GM21367 (cell line): Measurements from ENCODE around the gene TMOD1.
"Not testable (repeated sequence)": the region's sequence is repeated elsewhere in the genome, so short reads cannot be mapped to it uniquely, and the experiment has no call there.

Experiments used
- ATAC-seq: cut with Tn5 transposase; IDR thresholded peaks from one replicate; pipeline ENCODE4 v1.9.1; 2021; ENCODE audit not compliant: unreplicated experiment

The TMOD1 gene

DNA sequence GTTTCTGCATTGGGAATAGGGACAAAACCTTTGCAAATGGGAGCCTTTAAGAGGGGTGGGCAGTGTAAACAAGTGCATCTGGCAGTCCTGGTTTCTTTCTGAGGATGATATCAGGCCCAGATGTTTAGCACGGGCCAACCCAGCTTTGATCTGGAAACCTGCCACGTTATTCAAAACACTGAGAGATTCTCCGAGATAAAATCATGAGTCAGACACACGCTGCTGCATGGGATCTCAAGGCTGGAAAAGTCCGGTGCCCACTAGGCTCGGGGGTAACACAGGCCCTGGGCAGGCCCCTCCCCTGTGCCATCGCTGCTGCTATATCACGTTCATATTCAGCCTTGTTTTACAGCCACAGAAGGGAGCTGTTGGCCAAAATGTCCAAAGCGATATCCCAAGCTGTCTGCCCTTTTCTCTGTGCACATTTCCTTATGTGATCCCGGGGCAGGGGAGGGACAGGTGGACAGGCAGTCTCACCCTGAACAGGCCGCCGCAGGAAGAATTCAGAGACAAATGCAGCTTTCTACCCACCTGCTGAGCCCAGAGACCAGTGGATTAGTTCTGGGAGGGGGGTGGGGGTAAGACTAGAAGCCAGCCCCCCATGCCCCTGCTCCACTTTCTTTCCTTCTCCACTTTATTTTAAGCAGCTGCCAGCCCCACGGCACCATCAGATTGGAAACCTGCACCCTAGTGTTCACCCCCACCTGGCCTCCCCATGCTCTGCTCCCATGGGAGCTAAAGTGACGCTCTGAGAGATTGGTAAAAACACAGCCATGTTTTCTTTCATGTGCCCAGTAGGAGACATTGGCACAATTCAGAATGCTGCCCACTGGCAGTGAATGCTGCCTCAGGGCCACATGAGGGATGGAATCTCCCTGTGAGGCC is 63.1 kb downstream of the TMOD1 start:
- ATAC-seq = no peak

DNA sequence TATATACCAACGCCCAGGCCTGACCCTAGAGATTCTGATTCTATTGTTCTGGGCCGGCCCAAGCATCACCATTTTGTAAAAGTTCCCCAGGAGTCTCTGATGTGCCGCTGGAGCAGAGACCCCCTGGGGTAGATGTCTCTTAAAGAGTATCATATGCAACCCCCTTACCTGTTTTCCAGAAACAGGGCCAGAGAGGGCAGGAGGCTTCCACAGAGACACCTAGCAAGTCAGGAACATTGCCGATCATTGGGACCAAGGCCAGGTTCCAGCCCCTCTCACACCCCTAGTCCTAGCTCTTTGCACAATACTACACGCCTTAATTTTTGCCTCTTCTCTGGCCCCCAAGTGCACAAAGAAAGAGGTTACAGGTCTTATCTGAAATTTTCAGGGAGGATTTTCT is 63.8 kb downstream of the TMOD1 start:
- no peak for ATAC-seq

DNA sequence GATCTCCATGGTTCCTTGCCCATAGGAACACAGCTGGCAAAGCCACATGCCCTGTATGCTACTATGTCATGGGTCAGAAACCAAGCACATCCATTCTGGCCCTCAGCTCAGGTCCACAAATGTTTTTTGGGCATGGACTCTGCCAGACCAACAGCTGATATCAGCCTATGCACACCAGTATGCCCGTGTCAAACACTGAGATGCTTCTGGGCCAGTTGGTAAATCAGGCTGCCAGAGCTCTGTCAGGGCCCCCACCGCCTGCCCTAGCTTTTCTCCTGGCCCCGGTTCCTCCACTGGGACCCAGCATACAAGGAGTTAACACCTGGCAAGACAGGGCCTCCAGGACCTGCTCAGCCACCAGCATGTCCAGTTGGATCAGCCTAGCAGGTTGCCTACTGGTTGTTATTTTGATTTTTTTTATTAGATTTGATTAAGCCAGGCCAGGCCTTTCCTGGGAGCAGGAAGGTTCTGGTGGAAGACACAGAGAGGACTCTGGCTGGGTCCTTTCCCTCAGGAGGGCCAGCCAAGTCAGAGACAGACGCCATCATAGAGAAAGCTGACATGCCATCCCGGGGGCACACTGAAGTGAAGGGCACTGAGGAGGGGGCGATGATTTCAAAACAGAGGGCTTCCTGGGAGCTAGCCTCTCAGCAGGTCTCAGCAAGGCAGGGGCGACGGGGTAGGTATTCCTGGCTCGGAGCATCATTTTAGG is 65.9 kb downstream of the TMOD1 start:
- no peak for ATAC-seq

DNA sequence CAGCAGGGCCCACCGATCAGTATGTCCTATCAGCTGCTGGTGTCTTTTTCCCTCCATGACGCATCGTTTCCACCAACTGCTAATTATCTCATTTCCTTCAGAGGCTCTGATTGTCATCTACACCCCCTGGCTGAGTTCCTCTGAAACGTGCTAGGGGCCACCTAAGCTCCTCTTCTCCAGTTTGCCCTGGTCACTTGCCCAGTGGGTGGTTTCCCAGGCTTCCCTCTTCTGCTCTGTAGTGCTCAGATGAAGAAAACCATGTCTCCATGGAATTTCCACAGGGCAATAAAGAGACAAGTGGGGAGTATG is 66.4 kb downstream of the TMOD1 start:
- ATAC-seq = no peak

DNA sequence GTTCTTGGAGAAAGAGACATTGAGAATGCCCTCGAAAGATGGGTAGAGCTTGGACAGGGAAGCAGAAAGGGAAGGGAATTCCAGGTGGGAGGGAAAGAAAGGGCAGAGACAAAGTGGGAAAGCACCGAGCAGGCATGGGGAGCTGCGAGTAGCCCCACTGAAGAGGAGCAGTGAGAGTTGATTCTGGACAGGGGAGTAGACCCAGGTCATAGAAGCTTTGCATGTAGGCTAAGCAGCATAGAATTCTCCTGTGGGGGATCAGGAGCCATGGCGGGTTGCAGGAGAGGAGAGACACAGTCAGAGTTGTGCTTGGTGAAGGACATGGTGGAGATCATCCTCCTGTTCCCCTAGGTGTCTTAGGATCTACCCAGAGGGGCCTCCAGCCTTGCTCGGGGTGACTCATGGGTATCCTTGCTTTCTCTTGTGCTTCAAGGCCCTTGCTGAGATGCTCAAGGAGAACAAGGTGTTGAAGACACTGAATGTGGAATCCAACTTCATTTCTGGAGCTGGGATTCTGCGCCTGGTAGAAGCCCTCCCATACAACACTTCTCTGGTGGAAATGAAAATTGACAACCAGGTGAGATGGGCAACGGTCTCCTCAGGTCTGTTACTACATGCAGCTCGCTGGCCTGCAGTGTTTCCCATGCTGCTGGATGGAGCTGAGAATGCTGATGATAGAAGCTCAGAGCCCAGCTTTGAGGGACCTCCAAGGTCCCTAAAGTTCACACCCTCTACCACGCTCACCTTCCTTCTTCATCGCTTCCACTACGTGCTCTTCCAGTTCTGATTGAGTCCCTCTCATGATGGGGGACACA is 67.2 kb downstream of the TMOD1 start:
- ATAC-seq = no peak

DNA sequence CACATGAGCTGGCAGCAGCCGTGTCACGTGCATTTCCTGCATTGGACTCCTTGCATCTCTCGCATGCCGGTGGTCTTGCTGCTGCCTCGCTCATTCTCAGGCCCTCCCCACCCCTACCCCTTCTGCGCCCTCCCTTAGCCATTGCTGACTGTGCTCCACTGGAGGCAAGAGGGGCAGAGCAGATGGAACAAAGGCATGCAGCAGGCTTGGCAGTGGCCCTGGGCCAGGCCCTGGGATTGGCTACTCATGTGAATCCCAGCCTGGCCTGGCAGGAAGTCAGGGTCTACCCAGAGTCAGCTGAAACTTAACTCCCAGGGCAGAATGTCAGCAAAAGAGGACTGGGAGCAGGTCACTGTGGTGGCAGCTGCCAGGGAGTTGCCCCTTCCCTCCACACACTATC is 69.4 kb downstream of the TMOD1 start:
- no peak for ATAC-seq

DNA sequence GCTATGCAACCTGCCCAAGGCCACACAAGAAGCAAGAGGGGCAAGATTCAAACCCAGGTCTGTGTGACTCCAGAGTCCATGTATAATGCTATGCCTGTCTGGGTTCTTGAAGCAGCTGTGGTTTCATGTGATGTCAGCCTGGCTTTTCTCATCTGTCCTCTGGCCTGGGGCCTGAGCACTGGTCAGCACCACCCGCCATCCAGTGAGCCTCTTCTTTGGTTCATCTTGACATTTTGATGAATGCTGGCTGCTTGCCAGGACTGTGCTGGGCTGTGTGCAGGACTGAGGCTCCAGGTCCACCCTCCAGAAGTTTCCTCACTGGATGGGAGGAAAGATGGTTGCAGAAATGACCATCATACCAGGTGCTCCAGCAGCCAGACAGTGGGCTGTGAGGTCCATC is 70.2 kb downstream of the TMOD1 start:
- ATAC-seq = no peak

DNA sequence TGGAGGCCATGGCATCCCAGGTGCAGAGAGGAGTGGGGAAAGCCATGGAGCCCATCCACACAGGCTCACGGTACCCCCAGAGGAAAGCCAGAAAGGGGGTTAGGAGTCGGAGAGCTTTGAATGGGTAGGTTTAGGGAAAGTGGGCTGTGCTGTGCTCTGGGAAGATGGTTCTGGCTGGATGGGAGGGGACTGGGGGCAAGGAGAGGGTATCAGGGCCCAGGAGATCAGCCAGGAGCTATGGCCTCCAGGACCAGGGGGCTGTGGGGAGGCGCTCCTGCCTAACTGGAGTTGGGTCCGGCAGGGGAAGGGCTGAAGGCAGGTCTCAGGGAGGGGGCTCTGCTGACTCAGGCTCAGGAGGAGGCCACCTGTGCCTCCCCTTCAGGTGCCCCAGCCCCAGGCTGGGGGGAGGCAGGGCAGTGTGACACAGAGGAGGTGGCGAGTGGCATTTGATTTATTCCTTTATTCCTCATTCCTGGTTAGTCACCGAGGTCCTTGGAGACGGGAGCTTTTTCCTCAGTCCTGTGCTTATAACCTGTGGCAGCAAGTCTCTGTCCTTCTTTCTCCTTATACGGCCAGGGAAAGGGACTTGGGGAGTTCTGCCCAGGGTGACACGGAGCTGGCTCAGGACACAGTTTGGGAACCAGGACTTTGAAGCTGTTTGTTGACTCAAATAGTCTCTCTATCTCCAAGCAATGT is 70.9 kb downstream of the TMOD1 start:
- no peak for ATAC-seq

DNA sequence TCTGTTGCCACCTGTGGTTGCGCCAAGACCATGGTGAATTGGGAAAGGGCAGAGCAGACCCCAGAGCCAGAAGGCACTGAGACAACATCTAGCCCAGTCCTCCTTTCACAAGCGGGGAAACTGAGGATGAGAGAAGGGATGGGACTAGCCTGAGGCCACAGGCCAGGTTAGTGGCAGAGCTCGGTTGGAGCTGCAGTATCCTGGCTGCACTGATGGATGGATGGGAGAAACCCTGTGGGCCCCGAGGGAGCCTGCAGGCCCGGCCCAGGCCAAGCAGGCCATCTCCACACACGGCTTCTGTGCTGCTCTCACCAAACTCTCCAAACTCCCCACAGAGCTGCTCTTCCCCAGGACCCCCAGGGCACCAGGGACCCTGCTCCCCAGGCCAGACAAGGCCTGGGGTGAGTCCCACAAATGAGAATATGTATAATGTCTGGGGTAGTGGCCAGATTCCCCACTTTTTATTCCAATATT is 71.5 kb downstream of the TMOD1 start:
- ATAC-seq = no peak

DNA sequence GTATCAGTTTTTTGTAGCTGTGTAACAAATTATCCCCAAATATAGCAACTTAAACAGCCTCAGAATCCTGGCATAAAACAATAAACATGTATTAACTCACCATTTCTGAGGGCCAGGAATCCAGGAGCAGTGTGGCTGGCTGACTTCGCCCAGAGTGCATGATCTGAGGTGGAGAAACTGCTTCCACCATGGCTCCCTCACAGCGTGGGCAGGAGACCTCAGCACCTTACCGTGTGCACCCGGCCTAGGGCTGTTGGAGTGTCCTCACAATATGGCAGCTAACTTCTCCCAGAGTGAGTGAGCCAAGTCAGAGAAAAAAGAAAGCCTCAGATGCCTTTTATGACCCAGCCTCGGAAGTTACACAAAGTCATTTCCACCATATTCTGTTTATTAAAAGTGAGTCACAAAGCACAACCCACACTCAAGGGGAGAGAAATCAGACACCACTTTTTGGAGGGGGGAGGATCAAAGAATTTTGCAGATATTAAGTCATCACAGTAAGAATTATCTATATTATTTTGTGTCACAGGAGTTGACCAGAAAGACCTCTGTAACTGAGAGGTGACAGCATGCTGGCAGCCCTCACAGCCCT is 72.1 kb downstream of the TMOD1 start:
- no peak for ATAC-seq

DNA sequence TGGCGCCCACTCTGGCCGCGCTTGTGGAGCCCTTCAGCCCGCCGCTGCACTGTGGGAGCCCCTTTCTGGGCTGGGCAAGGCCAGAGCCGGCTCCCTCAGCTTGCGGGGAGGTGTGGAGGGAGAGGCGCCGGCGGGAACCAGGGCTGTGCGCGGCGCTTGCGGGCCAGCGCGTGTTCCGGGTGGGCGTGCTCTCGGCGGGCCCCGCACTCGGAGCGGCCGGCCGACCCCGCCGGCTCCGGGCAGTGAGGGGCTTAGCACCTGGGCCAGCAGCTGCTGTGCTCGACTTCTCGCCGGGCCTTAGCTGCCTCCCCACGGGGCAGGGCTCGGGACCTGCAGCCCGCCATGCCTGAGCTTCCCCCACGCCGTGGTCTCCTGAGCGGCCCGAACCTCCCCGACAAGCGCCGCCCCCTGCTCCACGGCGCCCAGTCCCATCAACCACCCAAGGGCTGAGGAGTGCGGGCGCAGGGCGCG is 72.7 kb downstream of the TMOD1 start:
- not testable (repeated sequence) for ATAC-seq

DNA sequence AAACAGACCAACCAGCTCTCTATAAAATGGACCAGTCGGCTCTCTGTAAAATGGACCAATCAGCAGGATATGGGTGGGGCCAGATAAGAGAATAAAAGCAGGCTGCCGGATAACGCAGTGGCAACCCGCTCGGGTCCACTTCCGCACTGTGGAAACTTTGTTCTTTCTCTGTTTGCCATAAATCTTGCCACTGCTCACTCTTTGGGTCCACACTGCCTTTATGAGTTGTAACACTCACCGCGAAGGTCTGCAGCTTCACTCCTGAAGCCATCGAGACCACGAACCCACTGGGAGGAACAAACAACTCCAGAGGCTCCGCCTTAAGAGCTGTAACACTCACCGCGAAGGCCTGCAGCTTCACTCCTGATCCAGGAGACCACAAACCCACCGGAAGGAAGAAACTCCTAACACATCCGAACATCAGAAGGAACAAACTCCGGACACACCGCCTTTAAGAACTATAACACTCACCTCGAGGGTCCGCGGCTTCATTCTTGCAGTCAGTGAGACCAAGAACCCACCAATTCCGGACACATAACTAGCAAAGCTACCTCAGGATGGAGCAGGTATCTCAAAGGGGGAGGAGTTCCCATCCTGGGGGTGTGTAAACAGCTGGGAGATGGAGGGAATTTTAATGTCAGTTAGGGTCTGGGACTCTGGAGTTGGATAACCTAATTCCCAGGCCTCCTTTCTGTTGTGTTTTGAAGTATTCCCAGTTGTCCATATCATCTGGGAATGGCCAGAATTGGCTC is 73.6 kb downstream of the TMOD1 start:
- ATAC-seq = not testable (repeated sequence)

DNA sequence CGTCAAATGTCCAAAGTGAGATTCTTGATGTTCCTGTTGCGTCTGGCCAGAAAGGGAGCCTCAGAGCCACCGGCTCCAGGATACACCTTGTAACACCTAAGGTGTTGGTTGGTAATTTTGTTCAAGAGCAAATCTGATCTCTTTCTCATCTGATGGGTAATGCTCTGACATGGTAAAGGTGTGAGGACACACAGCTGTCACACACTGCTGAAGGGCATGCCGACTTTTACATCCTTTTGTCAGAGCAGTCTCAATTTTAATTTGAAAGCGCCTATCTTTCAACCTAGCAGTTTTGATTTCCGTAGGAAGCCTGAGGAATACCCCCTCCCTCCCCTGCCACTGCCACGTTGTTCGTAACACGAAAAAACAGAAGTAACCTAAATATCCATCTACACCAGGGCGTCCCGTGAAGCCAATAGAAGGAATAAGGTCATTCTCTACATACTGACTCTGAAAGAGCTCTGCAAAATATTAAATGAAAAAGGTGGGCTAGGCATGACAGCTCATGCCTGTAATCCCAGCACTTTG is 74.3 kb downstream of the TMOD1 start:
- no peak for ATAC-seq

DNA sequence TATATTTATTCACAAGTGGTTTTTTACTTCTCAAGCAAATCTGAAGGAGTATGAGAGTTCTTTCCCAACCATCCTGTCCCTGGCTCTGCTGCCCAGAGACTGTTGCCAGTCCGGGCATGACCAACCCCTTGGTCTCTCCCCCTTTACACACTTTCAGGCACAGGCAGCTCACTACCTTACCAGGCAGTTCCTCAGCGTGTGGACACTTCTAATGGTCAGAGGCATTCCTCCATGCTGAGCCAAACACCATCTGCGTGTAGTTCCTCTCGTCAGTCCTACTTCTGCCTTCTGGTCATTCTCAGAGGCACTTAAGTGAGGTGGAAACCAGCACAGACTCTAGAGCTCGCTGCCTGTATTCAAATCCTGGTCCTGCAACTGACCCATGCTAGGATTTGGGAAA is 75.6 kb downstream of the TMOD1 start:
- ATAC-seq = no peak

DNA sequence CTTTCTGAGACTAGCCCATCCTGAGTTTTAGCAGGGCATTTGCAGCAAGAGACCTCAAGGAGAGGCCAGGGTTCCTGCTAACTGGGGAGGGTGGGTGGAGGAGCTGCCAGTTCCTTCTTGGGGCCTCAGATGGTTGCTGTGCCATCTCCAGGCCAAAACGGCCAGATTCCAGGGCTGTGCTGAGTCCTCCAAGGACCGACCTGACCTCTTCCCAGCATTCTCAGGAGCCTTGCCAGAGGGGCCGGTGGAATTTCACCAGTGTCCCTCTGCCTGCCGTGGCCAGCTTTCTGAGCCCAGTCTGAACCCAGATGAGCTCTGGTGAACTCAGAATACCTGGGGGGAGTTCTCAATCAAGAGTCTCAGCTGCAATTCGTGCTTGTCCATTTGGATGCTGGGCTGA is 77.4 kb downstream of the TMOD1 start:
- no peak for ATAC-seq

DNA sequence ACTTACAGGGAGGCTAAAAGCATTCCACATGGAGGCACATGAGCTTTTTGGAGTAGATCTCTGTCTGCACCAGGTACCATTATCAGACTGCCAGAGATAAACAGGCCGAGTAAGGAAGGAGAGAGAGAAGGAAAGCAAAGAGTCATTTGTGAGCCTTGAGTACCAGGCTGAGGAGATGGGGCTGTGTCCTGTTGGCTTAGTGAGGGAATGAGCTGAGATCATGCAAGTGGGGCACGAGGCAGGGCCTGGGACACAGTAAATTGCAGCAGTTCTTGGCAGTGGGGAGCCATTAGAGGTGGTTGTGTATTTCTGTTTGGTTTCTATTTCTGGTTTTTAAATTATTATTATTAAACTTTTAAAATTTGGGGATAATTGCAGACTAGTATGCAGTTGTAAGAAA is 78.4 kb downstream of the TMOD1 start:
- ATAC-seq = no peak

DNA sequence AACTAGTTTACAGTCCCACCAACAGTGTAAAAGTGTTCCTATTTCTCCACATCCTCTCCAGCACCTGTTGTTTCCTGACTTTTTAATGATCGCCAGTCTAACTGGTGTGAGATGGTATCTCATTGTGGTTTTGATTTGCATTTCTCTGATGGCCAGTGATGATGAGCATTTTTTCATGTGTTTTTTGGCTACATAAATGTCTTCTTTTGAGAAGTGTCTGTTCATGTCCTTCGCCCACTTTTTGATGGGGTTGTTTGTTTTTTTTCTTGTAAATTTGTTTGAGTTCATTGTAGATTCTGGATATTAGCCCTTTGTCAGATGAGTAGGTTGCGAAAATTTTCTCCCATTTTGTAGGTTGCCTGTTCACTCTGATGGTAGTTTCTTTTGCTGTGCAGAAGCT is 80.1 kb downstream of the TMOD1 start:
- ATAC-seq = not testable (repeated sequence)

DNA sequence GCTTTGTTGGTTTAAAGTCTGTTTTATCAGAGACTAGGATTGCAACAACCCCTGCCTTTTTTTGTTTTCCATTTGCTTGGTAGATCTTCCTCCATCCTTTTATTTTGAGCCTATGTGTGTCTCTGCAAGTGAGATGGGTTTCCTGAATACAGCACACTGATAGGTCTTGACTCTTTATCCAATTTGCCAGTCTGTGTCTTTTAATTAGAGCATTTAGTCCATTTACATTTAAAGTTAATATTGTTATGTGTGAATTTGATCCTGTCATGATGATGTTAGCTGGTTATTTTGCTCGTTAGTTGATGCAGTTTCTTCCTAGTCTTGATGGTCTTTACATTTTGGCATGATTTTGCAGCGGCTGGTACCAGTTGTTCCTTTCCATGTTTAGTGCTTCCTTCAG is 83.3 kb downstream of the TMOD1 start:
- ATAC-seq = not testable (repeated sequence)

DNA sequence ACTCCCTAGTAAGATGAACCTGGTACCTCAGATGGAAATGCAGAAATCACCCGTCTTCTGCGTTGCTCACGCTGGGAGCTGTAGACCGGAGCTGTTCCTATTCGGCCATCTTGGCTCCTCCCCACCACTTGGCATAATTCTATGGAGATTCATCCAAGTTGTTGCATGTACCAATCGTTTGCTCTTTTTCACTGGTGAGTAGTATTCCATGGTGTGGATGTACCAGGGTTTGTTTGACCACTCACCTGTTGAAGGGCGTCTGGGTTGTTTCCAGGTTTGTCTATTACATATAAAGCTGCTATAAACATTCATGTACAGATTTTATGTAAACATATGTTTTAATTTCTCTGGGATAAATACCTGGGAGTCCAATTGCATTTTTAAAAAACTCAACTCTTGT is 85.4 kb downstream of the TMOD1 start:
- ATAC-seq = not testable (repeated sequence)

DNA sequence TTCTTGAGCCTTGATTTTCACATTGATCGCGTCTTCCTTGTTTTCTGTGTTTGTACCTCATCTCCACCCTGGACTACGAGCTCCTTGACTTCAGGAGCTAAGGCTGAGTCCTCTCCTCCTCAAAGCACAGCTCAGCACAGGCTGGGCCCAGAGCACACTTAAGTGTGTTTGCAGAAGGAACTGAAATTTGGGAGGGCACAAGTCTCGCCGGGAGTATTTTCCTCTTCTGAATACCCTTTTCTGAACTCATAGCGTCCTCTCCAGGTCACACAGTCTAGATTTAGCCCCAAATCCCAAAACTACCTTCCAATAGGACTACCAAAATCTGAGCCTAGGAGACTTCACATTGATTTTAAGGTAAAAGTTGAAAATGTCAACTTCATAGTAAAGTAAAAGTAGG is 90.1 kb downstream of the TMOD1 start:
- no peak for ATAC-seq
